Right lobe of liver (tissue), 6 donors: ENCODE results near the gene ADPRS. TPM values are rescaled to one million over a fixed set of nuclear protein-coding genes. Genes with fewer than 3 reads are reported as not detected.

Experiments
- ATAC-seq, 4 donors: fragments of 200-7000 bp; cut with Tn5 transposase; one replicate each; pipeline ENCODE4 v1.9.1; 2020; ENCODE audit warnings: mild to moderate bottlenecking in 4 of 4, moderate library complexity in 4 of 4
- DNase-seq, 3 donors: peaks; one replicate each; pipeline ENCODE4 v3.0.0-alpha.2; 2020
- H3K27ac ChIP-seq, 3 donors: fragments of 200-600 bp; one replicate each; pipeline ENCODE4 v1.8.0; 2022
- H3K27me3 ChIP-seq, 2 donors: fragments of 200-600 bp; one replicate each; pipeline ENCODE4 v1.8.0; 2022
- H3K36me3 ChIP-seq, 4 donors: fragments of 200-600 bp; sonication (generic) in 1 of 4; one replicate each; pipeline versions ENCODE4 v1.5.1 to v1.8.0; 2017 to 2022; ENCODE audit warnings: control low read depth in 1 of 4
- H3K4me1 ChIP-seq, 4 donors: fragments of 200-600 bp; sonication (generic) in 1 of 4; one replicate each; pipeline versions ENCODE4 v1.5.1 to v1.8.0; 2017 to 2022; ENCODE audit warnings: control low read depth in 1 of 4
- H3K4me3 ChIP-seq, 3 donors: fragments of 200-600 bp; one replicate each; pipeline ENCODE4 v1.8.0; 2022
- H3K9me3 ChIP-seq, 4 donors: fragments of 200-600 bp; sonication (generic) in 1 of 4; one replicate each; pipeline versions ENCODE4 v1.5.1 to v1.8.0; 2017 to 2022; ENCODE audit warnings: control low read depth in 1 of 4
- CTCF ChIP-seq, 4 donors: fragments of 200-600 bp in 3 of 4; fragments of 450-650 bp in 1 of 4; IDR thresholded peaks; one replicate each; pipeline versions ENCODE4 v1.5.1 to v1.8.0; 2016 to 2022; ENCODE audit warnings: antibody characterized with exemption in 4 of 4, mild to moderate bottlenecking in 2 of 4
- POLR2A ChIP-seq: fragments of 450-650 bp; IDR thresholded peaks from one replicate; pipeline ENCODE4 v1.6.1; 2017; ENCODE audit warnings: antibody characterized with exemption, mild to moderate bottlenecking
- WGBS: methylation state at CpG from one replicate; pipeline ENCODE4 v1.1.6; 2018; ENCODE audit warnings: low coverage, low lambda C conversion rate; ENCODE audit not compliant: insufficient coverage; ENCODE audit errors: missing lambda C conversion rate; 5-methylcytosine and 5-hydroxymethylcytosine counted together
- intact Hi-C, 2 donors: fragments of 100-400 bp; cut with DNase I; formaldehyde crosslinking; loops; one replicate each; pipeline versions ENCODE4 v1.11.2 to v1.14.1; 2022
- total RNA-seq, 6 experiments: library from RNA; depleted of rRNA in 2 of 6; stranded (reverse); fragments of >200 nt in 2 of 6; fragmentation: NEBNext Ultra II Directional in 3 of 6; extraction: Animal tissue kit (Norgen Biotek cat#: 25700) in 3 of 6; gene quantifications; one replicate each; pipeline versions ENCODE4 v1.1.0 to v1.2.4, GENCODE V29; 2016 to 2023
- donor health status: DM: no; HTN: yes; CAD: no.
- donor health status: DM: no; HTN: no; CAD: no.
- donor health status: DM: no; HTN: no; CAD: no.
- donor health status: DM: no; HTN: yes; CAD: no.
- donor health status: DM: no; HTN: yes; CAD: no.

The ADPRS gene
- total RNA-seq, 6 experiments from 2014 or later = 9.1 to 30.7 (median 14.9) TPM

DNA sequence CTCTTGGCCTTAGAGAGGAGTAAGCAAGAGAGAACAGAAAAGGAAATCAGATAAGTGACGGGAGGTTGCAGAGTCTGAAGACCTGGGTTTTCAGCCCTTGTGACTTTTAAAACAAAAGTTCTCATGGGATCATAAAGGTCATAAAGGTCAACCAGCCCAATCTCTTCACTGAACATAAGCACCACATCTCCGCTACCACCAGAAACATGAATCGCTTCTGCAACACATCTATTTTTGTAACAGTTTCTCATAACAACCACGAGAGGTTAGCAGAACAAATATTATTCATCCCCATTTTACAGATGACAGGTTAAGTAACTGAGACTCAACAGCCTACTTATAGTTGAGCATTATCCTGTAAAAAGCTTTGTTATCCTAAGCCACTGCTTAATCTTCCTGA, 54.7 kb downstream of the ADPRS start:
- Histone ChIP-seq H3K27ac (no peak overlapping the region), H3K4me3 (no peak overlapping the region), H3K9me3 (no peaks in the 10 kb centered on the region), H3K36me3 (peaks cover 1 to 13% (median 5%) of the 10 kb centered on the region in 4 donors), H3K27me3 (no peaks in the 10 kb centered on the region), H3K4me1 (peaks cover 0 to 11% (median 5%) of the 10 kb centered on the region in 4 donors)
- ATAC-seq (no peak), DNase-seq (no peak)
- TF ChIP-seq POLR2A = no peak
- no peak for TF ChIP-seq CTCF (IDR thresholded peaks at IDR 0.05)
- 95% methylated on average over 4 of the region's 4 CpGs for WGBS
- intact Hi-C loops = no loop called here

Other genes starting within 250 kb of the ADPRS start
- gene AGO1, start 205.7 kb upstream of the ADPRS start, total RNA-seq = 10 to 100 TPM in 5 of 6 experiments, 1 to 10 TPM in 1; 8.7 to 11.2 (median 10.5) TPM
- 10 to 100 TPM in 5 of 6 experiments, 1 to 10 TPM in 1; 7.0 to 16.2 (median 13.1) TPM for gene AGO3, start 157.8 kb upstream of the ADPRS start, total RNA-seq
- not detected for gene TEKT2, start 4.8 kb upstream of the ADPRS start, total RNA-seq
- under 1 TPM; 0.18 to 0.74 (median 0.52) TPM for gene COL8A2, start 36.3 kb downstream of the ADPRS start, total RNA-seq
- 10 to 100 TPM; 26.0 to 52.4 (median 30.9) TPM for gene TRAPPC3, start 60.6 kb downstream of the ADPRS start, total RNA-seq
- gene MAP7D1, start 67.3 kb downstream of the ADPRS start, total RNA-seq = 10 to 100 TPM; 10.2 to 28.2 (median 15.8) TPM
- 10 to 100 TPM; 33.7 to 53.6 (median 40.7) TPM for gene THRAP3, start 135.6 kb downstream of the ADPRS start, total RNA-seq
- 1 to 10 TPM in 4 of 6 experiments, under 1 TPM in 2; 0.50 to 5.1 (median 1.2) TPM for gene SH3D21, start 217.5 kb downstream of the ADPRS start, total RNA-seq
- 10 to 100 TPM in 2 of 6 experiments, 1 to 10 TPM in 4; 3.2 to 20.6 (median 5.1) TPM for gene EVA1B, start 234.8 kb downstream of the ADPRS start, total RNA-seq